Subcutaneous abdominal adipose tissue (tissue), 5 donors: ENCODE data around the gene PDE6G.

Experiments
- H3K27ac ChIP-seq: one replicate; pipeline ENCODE4 v1.7.0; 2013; ENCODE audit warnings: low read depth, mild to moderate bottlenecking, inconsistent platforms, low read length, moderate library complexity
- H3K27me3 ChIP-seq, 5 donors: one replicate each; pipeline ENCODE4 v1.7.0; 2013; ENCODE audit warnings: low read length in 5 of 5, inconsistent platforms in 1 of 5; ENCODE audit not compliant: control insufficient read depth in 5 of 5, insufficient read depth in 4 of 5
- H3K36me3 ChIP-seq, 5 donors: one replicate each; pipeline ENCODE4 v1.7.0; 2013; ENCODE audit warnings: low read length in 5 of 5; ENCODE audit not compliant: control insufficient read depth in 5 of 5, insufficient read depth in 5 of 5
- H3K4me1 ChIP-seq, 5 donors: one replicate each; pipeline ENCODE4 v1.7.0; 2013; ENCODE audit warnings: low read length in 5 of 5, mild to moderate bottlenecking in 3 of 5, moderate library complexity in 1 of 5; ENCODE audit not compliant: control insufficient read depth in 5 of 5, insufficient read depth in 5 of 5
- H3K4me3 ChIP-seq, 5 donors: one replicate each; pipeline ENCODE4 v1.7.0; 2013; ENCODE audit warnings: low read length in 5 of 5, low read depth in 1 of 5
- H3K9ac ChIP-seq, 5 donors: one replicate each; pipeline ENCODE4 v1.7.0; 2013; ENCODE audit warnings: low read length in 5 of 5, mild to moderate bottlenecking in 4 of 5, moderate library complexity in 3 of 5
- H3K9me3 ChIP-seq, 5 donors: one replicate each; pipeline ENCODE4 v1.7.0; 2013; ENCODE audit warnings: low read length in 5 of 5; ENCODE audit not compliant: control insufficient read depth in 5 of 5
- donor health status: healthy.
- donor health status: healthy.
- donor health status: healthy.
- donor health status: healthy.
- donor health status: healthy.

The PDE6G gene

DNA sequence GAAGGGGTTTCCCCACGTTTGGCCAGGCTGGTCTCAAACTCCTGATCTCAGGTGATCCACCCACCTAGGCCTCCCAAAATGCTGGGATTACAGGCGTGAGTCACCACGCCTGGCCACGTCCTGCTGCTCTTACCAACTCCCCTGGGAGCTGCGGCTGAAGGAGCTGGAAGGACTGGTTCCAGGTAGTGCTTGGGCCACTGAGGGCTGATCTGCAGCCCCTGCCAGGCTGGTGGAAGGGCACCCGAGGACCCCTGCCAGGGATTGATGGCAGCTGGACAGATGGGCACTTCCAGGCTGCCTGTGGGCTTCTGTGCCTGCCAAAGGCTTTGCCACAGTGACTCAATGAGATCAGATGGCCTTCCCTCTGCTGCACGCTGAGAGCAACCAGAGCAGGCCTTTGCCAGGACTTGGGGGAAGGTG lies 7.7 kb upstream of the PDE6G start:
- Histone ChIP-seq H3K4me3 (no peak overlapping the region), H3K9ac (peak overlapping the region in 1 of 5 donors; percentile 30), H3K36me3 (peaks cover 0 to 10% (median 4%) of the 10 kb centered on the region in 5 donors), H3K27me3 (no peaks in the 10 kb centered on the region), H3K9me3 (no peaks in the 10 kb centered on the region), H3K4me1 (peaks cover 3 to 44% (median 42%) of the 10 kb centered on the region in 5 donors), H3K27ac (peak overlapping the region; percentile 46)

DNA sequence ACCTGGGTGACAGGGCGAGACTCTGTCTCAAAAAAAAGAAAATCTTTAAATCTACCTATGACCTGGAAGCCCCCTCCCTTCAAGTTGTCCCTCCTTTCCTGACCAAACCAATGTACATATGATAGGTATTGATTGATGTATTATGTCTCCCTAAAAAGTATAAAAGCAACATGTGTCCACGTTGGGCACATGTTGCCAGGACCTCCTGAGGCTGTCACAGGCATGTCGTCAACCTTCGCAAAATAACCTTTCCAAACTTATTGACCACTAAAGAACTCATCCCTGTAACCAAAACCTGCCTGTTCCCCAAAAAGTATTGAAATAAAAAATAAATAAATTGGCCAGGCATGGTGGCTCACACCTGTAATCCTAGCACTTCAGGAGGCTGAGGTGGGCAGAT lies 5.7 kb upstream of the PDE6G start:
- peaks cover 0 to 7% (median 3%) of the 10 kb centered on the region in 5 donors for H3K36me3 ChIP-seq
- no peaks in the 10 kb centered on the region for H3K27me3 ChIP-seq
- H3K9me3 ChIP-seq = no peaks in the 10 kb centered on the region
- no peak overlapping the region for H3K4me3 ChIP-seq
- H3K4me1 ChIP-seq = peaks cover 3 to 42% (median 33%) of the 10 kb centered on the region in 5 donors
- H3K27ac ChIP-seq = no peak overlapping the region
- H3K9ac ChIP-seq = no peak overlapping the region

GRCh38 chr17:81660441-81660840 lies 4.1 kb upstream of the PDE6G start:
- Histone ChIP-seq H3K9ac (no peak overlapping the region), H3K36me3 (peaks cover 0 to 7% (median 3%) of the 10 kb centered on the region in 5 donors), H3K27me3 (no peaks in the 10 kb centered on the region), H3K4me3 (no peak overlapping the region), H3K27ac (no peak overlapping the region), H3K4me1 (peaks cover 0 to 42% (median 36%) of the 10 kb centered on the region in 5 donors), H3K9me3 (no peaks in the 10 kb centered on the region)

GRCh38 chr17:81659038-81659437 lies 2.7 kb upstream of the PDE6G start:
- Histone ChIP-seq H3K9ac (no peak overlapping the region), H3K27me3 (no peaks in the 10 kb centered on the region), H3K27ac (no peak overlapping the region), H3K4me1 (peaks cover 0 to 39% (median 28%) of the 10 kb centered on the region in 5 donors), H3K9me3 (no peaks in the 10 kb centered on the region), H3K36me3 (no peaks in the 10 kb centered on the region), H3K4me3 (no peak overlapping the region)

- Histone ChIP-seq H3K27me3 (peaks cover 0 to 1% (median 0%) of the 10 kb centered on the region in 5 donors), H3K4me1 (peaks cover 0 to 37% (median 29%) of the 10 kb centered on the region in 5 donors), H3K27ac (no peak overlapping the region), H3K9me3 (no peaks in the 10 kb centered on the region), H3K36me3 (no peaks in the 10 kb centered on the region), H3K4me3 (no peak overlapping the region), H3K9ac (no peak overlapping the region)
Observed at GRCh38 chr17:81656835-81657234, 493 bp upstream of the PDE6G start.

DNA sequence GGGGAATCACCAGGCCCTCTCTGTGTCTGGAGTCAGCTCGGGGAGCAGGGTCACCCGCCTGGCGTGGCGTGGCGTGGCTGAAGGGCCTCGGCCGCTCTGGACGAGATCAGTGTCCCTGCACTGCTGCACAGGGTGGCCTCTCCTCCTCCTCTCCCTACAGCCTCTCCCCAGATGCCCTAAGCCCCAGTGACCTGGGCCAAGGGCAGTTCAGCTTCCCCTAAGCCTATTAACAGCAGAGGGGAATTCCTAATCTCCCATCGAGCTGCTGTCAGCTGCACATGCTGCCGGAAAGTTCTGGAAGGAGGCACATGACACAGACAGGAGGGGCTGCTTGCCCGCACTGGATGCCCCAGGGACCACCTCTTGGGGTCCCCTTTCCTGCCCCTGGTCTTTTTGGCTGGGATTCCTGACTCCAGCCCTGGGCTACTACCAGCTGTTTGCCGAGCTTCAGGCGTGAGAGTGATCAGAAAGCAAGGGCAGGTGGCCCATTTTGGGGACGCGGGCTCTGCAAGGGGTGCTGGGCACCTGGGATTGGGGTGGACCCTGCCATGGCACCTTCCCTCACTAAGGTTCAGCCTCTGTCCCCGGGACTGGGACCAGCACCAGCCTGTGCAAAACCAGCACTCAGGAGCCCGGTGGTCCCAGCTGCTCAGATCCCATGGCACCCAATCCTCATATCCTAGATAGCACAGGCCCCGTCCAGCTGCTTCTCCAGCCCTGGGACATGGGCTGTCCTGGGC lies 794 bp downstream of the PDE6G start:
- H3K36me3 ChIP-seq = no peaks in the 10 kb centered on the region
- H3K9ac ChIP-seq = peak overlapping the region in 1 of 5 donors; percentile 13
- H3K4me3 ChIP-seq = no peak overlapping the region
- H3K27ac ChIP-seq = no peak overlapping the region
- no peaks in the 10 kb centered on the region for H3K9me3 ChIP-seq
- peaks cover 0 to 14% (median 3%) of the 10 kb centered on the region in 5 donors for H3K27me3 ChIP-seq
- peaks cover 0 to 37% (median 29%) of the 10 kb centered on the region in 5 donors for H3K4me1 ChIP-seq

- Histone ChIP-seq H3K9ac (peak overlapping the region in 1 of 5 donors; percentile 43), H3K27me3 (peaks cover 3 to 23% (median 20%) of the 10 kb centered on the region in 5 donors), H3K9me3 (peaks cover 0 to 4% (median 0%) of the 10 kb centered on the region in 5 donors), H3K4me1 (peaks cover 0 to 29% (median 21%) of the 10 kb centered on the region in 5 donors), H3K27ac (no peak overlapping the region), H3K4me3 (peak overlapping the region in 1 of 5 donors; percentile 13), H3K36me3 (no peaks in the 10 kb centered on the region)
Observed at GRCh38 chr17:81652906-81653771, 3.2 kb downstream of the PDE6G start.

DNA sequence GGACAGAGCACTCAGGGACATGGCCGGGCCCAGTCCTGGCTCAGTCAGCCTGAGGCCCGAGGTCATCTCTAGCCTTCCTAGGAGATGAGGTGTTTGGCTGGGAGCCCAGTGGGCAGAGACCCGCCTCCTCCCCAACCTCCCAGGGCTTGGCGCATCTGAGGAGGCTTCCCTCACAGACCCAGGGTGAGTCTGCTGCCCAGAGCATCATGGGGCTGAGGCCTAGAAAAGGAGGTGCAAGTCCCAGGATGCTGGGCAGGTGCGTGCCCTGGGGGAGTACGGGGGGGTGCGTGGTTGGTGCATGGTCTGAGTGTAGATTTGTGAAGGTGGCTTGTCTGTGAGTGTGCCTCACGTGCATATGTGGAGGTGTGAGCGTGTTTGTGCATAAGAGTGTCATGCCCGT lies 4.7 kb downstream of the PDE6G start:
- H3K27me3 ChIP-seq = peaks cover 16 to 33% (median 29%) of the 10 kb centered on the region in 5 donors
- H3K9ac ChIP-seq = no peak overlapping the region
- H3K4me3 ChIP-seq = no peak overlapping the region
- no peaks in the 10 kb centered on the region for H3K36me3 ChIP-seq
- peaks cover 0 to 4% (median 0%) of the 10 kb centered on the region in 5 donors for H3K9me3 ChIP-seq
- H3K4me1 ChIP-seq = peaks cover 0 to 28% (median 19%) of the 10 kb centered on the region in 5 donors
- no peak overlapping the region for H3K27ac ChIP-seq

- Histone ChIP-seq H3K4me3 (no peak overlapping the region), H3K9me3 (peaks cover 0 to 4% (median 0%) of the 10 kb centered on the region in 5 donors), H3K27me3 (peaks cover 16 to 33% (median 29%) of the 10 kb centered on the region in 5 donors), H3K27ac (no peak overlapping the region), H3K9ac (no peak overlapping the region), H3K4me1 (peaks cover 0 to 22% (median 19%) of the 10 kb centered on the region in 5 donors), H3K36me3 (no peaks in the 10 kb centered on the region)
Observed at GRCh38 chr17:81650951-81651350, 5.4 kb downstream of the PDE6G start.

- no peak overlapping the region for H3K4me3 ChIP-seq
- no peak overlapping the region for H3K27ac ChIP-seq
- no peak overlapping the region for H3K9ac ChIP-seq
- peaks cover 0 to 12% (median 9%) of the 10 kb centered on the region in 5 donors for H3K4me1 ChIP-seq
- peaks cover 0 to 4% (median 3%) of the 10 kb centered on the region in 5 donors for H3K36me3 ChIP-seq
- H3K9me3 ChIP-seq = peaks cover 0 to 4% (median 0%) of the 10 kb centered on the region in 5 donors
- H3K27me3 ChIP-seq = peaks cover 16 to 33% (median 29%) of the 10 kb centered on the region in 5 donors
Observed at GRCh38 chr17:81648707-81649085, 7.6 kb downstream of the PDE6G start.
